ENCODE results near the gene CLHC1. TPM values are rescaled to one million over a fixed set of nuclear protein-coding genes. Genes with fewer than 3 reads are reported as not detected.
"Not testable (repeated sequence)": the region's sequence is repeated elsewhere in the genome, so short reads cannot be mapped to it uniquely, and the experiment has no call there.

Gene CLHC1
- total RNA-seq, 1 donor from 2014 or later = 8.6 TPM

DNA sequence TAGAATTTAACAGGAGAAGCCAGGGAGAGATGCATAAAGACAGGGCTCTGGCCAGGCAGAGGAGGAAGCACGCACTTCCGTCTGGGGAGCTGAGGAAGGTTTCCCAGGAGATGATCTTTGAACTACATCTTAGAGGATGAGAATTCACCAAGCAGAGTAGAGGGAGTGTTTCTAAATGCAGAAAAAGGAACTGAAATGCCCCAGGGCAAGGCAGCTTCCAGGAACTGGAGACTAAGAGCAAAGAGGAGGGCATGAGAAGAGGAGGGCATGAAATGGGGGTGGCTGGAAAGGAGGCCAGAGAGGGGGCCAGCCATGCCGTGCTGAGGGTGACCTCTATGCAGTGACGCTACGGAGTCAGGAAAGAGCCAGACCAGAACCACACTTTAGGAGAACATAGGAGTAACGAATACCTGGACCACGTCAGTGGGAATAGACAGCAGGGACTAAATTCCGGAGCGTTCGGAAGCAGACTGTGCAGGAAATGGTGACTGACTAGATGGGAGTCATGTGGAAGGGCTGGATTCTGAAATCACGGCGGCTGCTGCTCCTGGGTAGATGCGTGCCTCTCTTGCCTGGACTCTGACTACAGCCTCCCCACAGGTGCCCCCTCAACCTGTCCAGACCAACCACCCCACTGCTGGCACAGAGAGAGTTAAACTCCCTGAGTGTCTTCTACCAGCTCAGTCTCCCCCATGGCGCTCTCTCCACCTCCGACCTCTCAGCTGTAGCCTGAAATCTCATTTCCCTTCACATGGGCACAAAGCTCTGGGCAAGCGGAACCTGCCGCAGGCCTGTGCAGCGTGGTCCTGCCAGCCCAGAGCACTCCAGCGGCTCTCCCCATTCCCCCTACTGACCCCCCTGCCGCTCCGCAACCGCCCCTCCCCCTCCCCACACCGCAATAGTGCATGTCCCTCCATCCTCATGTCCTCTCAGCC is 94.8 kb downstream of the CLHC1 start:
- no peak for DNase-seq (ENCODE audit: low read depth)
- H3K4me3 ChIP-seq (ENCODE audit: low read depth, low read length) = no peak overlapping the region
- TF ChIP-seq, protein P1, sequence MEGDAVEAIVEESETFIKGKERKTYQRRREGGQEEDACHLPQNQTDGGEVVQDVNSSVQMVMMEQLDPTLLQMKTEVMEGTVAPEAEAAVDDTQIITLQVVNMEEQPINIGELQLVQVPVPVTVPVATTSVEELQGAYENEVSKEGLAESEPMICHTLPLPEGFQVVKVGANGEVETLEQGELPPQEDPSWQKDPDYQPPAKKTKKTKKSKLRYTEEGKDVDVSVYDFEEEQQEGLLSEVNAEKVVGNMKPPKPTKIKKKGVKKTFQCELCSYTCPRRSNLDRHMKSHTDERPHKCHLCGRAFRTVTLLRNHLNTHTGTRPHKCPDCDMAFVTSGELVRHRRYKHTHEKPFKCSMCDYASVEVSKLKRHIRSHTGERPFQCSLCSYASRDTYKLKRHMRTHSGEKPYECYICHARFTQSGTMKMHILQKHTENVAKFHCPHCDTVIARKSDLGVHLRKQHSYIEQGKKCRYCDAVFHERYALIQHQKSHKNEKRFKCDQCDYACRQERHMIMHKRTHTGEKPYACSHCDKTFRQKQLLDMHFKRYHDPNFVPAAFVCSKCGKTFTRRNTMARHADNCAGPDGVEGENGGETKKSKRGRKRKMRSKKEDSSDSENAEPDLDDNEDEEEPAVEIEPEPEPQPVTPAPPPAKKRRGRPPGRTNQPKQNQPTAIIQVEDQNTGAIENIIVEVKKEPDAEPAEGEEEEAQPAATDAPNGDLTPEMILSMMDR (conservative IDR thresholded peaks at IDR 0.05; ENCODE audit: low read depth, low read length) = no peak

DNA sequence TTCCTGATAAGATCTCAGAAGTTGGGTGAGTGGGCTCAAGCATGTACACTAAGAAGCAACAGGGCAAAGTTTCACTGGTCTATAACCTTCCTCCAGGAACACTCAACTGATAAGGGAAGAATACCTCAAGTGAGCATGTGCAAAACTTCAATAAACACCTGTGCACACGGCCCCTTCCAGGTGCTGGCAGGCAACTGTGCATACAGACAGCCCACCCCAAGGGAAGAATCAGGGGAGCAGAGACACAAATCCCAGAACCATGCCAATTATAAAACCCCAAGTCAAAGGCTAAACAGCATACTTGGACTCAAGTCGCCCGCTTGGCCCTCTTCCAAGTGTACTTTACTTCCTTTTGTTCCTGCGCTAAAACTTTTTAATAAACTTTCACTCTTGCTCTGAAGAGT is 96.0 kb downstream of the CLHC1 start:
- H3K4me3 ChIP-seq (ENCODE audit: low read depth, low read length) = no peak overlapping the region
- TF ChIP-seq, protein P1 (conservative IDR thresholded peaks at IDR 0.05; ENCODE audit: low read depth, low read length) = no peak
- no peak for DNase-seq (ENCODE audit: low read depth)

DNA sequence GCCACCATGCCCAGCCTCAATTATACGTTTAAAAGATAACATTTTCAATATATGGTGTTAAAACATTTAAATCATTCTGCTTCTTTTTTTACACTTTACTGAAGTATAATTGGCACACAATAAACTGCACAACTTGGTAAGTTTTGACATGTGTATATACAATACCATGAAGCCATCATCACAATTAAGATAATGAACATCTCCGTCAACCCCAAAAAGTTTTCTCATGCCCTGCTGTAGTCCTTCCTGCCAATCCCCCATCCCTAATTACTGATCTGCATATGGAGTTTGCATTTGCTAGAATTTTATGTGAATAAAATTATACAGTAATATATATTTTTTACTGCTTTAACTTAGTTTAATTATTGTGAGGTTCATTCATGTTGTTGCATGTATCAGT is 96.6 kb downstream of the CLHC1 start:
- TF ChIP-seq, protein P1 (conservative IDR thresholded peaks at IDR 0.05; ENCODE audit: low read depth, low read length) = no peak
- DNase-seq (ENCODE audit: low read depth) = no peak
- H3K4me3 ChIP-seq (ENCODE audit: low read depth, low read length) = no peak overlapping the region

DNA sequence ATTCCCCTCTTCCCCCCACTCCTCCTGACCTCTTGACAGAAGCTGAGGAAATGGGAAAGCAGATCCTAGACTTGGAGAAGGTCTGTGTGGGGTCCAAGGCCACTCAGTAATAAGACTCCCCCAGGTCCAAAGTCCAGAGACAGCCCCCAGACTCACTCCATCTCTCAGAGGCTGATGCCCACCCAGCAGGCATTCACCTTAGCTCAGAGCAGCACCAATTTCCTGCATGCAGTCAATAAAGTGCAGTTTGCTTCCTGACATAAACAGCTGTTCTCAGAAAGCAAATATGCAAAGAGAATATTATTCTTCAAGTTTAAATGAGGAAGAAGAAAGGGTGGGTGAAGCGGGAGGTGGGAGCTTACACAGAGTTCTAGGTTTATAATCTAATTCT is 97.8 kb downstream of the CLHC1 start:
- DNase-seq (ENCODE audit: low read depth) = no peak
- no peak overlapping the region for H3K4me3 ChIP-seq (ENCODE audit: low read depth, low read length)
- TF ChIP-seq, protein P1 (conservative IDR thresholded peaks at IDR 0.05; ENCODE audit: low read depth, low read length) = no peak

DNA sequence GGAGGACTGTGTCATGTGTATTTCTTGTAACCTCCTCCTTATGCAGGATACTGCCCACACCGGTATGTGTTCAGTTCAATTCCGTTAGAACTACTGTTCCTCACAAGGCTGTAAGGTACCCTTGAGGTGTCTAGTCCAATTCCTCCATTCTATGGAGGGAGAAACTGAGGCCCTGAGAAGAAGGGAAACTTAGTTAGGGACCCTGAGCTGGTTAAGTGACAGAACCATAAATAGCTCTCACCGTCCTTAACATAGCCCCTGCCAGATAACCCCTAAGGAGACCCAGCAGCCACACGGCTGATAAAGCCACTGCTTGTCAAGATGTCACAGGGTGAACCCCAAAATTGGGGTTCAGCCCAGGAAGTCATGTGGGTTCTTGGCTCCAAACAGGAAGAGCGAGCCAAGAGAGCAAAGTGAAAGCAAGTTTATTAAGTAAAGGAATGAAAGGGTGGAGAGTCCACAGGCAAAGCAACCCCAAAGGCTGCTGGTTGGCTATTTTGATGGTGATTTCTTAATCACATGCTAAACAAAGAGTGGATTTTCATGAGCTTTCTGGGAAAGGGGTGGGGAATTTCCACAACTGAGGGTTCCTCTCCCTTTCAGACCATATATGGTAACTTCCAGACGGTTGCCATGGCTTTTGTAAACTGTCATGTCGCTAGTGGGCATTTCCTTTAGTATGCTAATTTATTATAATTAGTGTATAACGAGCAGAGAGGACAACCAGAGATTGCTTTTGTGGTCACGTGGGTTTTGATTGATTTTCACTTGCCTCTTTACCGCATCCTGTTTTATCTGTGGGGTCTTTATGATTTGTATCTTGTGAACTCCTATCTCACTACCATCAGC is 98.4 kb downstream of the CLHC1 start:
- no peak overlapping the region for H3K4me3 ChIP-seq (ENCODE audit: low read depth, low read length)

DNA sequence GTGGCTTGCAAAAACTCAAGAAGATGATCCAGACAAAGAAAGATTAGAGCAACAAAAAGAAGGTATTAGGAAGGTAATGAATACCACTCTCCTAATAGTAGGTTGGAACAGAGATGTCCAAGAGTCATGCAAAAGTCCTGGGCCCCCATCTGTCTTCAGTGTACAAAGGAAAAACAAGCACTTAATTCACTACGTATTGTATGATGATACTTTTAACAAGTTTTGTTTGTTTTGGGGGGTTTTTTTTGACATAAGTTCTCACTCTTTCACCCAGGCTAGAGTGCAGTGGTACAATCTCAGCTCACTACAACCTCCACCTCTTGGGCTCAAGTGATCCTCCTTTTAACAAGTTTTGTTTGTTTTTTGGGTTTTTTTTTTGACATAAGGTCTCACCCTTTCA is 101.2 kb downstream of the CLHC1 start:
- TF ChIP-seq, protein P1 (conservative IDR thresholded peaks at IDR 0.05; ENCODE audit: low read depth, low read length) = no peak
- DNase-seq (ENCODE audit: low read depth) = no peak
- H3K4me3 ChIP-seq (ENCODE audit: low read depth, low read length) = no peak overlapping the region

More for the DNA sequence above, 98.4 kb downstream of the CLHC1 start:
- TF ChIP-seq, protein P1 (conservative IDR thresholded peaks at IDR 0.05; ENCODE audit: low read depth, low read length) = no peak
- peak; percentile 44 for DNase-seq (ENCODE audit: low read depth)

DNA sequence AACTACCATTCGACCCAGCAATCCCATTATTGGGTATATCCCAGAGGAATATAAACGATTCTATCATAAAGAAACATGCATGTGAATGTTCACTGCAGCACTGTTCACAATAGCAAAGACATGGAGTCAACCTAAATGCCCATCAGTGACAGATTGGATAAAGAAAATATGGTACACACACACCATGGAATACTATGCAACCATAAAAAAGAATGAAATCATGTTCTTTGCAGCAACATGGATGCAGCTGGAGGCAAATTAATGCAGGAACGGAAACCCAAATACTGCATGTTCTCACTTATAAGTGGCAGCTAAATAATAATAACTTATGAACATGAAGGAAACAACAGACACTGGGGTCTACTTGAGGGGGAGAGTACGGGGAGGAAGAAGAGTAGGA is 105.5 kb downstream of the CLHC1 start:
- not testable (repeated sequence) for H3K4me3 ChIP-seq (ENCODE audit: low read depth, low read length); DNase-seq (ENCODE audit: low read depth)
